Smooth muscle cell of the coronary artery (primary cell): ENCODE data around the gene MFN1. TPM values are rescaled to one million over a fixed set of nuclear protein-coding genes. Genes with fewer than 3 reads are reported as not detected.

Source experiments
- total RNA-seq: library from RNA; depleted of rRNA; stranded (reverse); fragments of >200 nt; gene quantifications from 2 replicates; pipeline ENCODE4 v1.2.3, GENCODE V29; 2014; ENCODE audit warnings: low replicate concordance

Gene MFN1
- 26.2 and 39.3 TPM in 2 replicates for total RNA-seq

GRCh38 chr3:179347345-179348194 is at the start of gene MFN1:
TSS of gene MFN1 (plus strand) at chr3:179347709. CDS start at chr3:179348852, 1,143 bp downstream.

GRCh38 chr3:179322286-179323196 is 25.0 kb upstream of the MFN1 start, which contains the start of gene ZNF639:
TSS of gene ZNF639 (plus strand) at chr3:179323031. CDS start at chr3:179328294, 5,263 bp downstream.

Other genes with a start within 250 kb of the MFN1 start
- gene PIK3CA, start 199.4 kb upstream of the MFN1 start, total RNA-seq = 18.0 and 25.3 TPM in 2 replicates
- 0.75 and 1.3 TPM in 2 replicates for gene KCNMB3, start 96.6 kb upstream of the MFN1 start, total RNA-seq
- 14.9 and 34.0 TPM in 2 replicates for gene ZNF639, start 24.7 kb upstream of the MFN1 start, total RNA-seq
- gene GNB4, start 103.8 kb downstream of the MFN1 start, total RNA-seq = 40.2 and 54.2 TPM in 2 replicates
- 40.4 and 50.4 TPM in 2 replicates for gene ACTL6A, start 215.2 kb downstream of the MFN1 start, total RNA-seq